NK-92 treated with Interleukin-12 subunit alpha and Interleukin-12 subunit beta, amount 100 ng/mL, for 24 hours (cell line): ENCODE results near the gene HOXC12.

Experiments used
- DNase-seq: peaks from one replicate; lab custom pipeline; 2025; lab: John Stamatoyannopoulos, UW

The HOXC12 gene

GRCh38 chr12:53983950-53984572 is 29.4 kb downstream of the HOXC12 start:
- no peak for DNase-seq

- DNase-seq = no peak
These were observed 30.4 kb downstream of the HOXC12 start, which contains the start of gene HOXC10 for GRCh38 chr12:53984901-53985691. TSS of gene HOXC10 (plus strand) at chr12:53985146. CDS start at chr12:53985260, 114 bp downstream.

GRCh38 chr12:53985692-53985993 is 30.9 kb downstream of the HOXC12 start:
- DNase-seq = no peak

- DNase-seq = no peak
These were observed 31.4 kb downstream of the HOXC12 start for GRCh38 chr12:53985994-53986685.

- no peak for DNase-seq
These were observed 32.2 kb downstream of the HOXC12 start for GRCh38 chr12:53986686-53987483.

GRCh38 chr12:53987787-53988230 is 33.1 kb downstream of the HOXC12 start:
- no peak for DNase-seq

- no peak for DNase-seq
These were observed 34.0 kb downstream of the HOXC12 start for GRCh38 chr12:53988541-53989226.

- no peak for DNase-seq
These were observed 34.8 kb downstream of the HOXC12 start for GRCh38 chr12:53989227-53990113.

GRCh38 chr12:53990311-53991076 is 35.8 kb downstream of the HOXC12 start:
- DNase-seq = no peak

- DNase-seq = no peak
These were observed 36.4 kb downstream of the HOXC12 start for GRCh38 chr12:53991077-53991460.

GRCh38 chr12:53992377-53992889 is 37.7 kb downstream of the HOXC12 start:
- no peak for DNase-seq

GRCh38 chr12:53993162-53994008 is 38.7 kb downstream of the HOXC12 start:
- no peak for DNase-seq

- no peak for DNase-seq
These were observed 39.2 kb downstream of the HOXC12 start for GRCh38 chr12:53994009-53994263.

GRCh38 chr12:53994264-53995001 is 39.7 kb downstream of the HOXC12 start:
- no peak for DNase-seq

GRCh38 chr12:53995002-53995377 is 40.3 kb downstream of the HOXC12 start:
- DNase-seq = no peak

- DNase-seq = no peak
These were observed 40.9 kb downstream of the HOXC12 start for GRCh38 chr12:53995378-53996239.
